H1 (cell line): ENCODE measurements around the gene JAKMIP3. TPM values are rescaled to one million over a fixed set of nuclear protein-coding genes. Genes with fewer than 3 reads are reported as not detected.

Source experiments
- CTCF ChIA-PET: fragments of 300-600 bp; sonication (Branson Sonifier 250); formaldehyde crosslinking; loops from one replicate; lab custom pipeline; 2021; ENCODE audit not compliant: partially characterized antibody; lab: Charles Lee
- POLR2A ChIA-PET: fragments of 300-600 bp; sonication (Branson Sonifier 250); formaldehyde crosslinking; loops from one replicate; lab custom pipeline; 2021; ENCODE audit warnings: inconsistent platforms; ENCODE audit not compliant: partially characterized antibody; lab: Charles Lee
- DNase-seq, 2 experiments: peaks; one replicate each; pipeline versions ENCODE4 v3.0.0 to v3.0.0-alpha.2; 2010 to 2022; ENCODE audit warnings: low spot score in 2 of 2, low read depth in 1 of 2, mixed read lengths in 1 of 2
- FAIRE-seq: peaks from 2 replicates; lab custom pipeline; 2011; peaks lifted over from hg19 to GRCh38; lab: Jason Lieb, UNC
- H2AFZ ChIP-seq: 2 replicates; pipeline ENCODE4 v1.8.1; 2012; ENCODE audit warnings: low read length, inconsistent platforms
- H2AK5ac ChIP-seq: 2 replicates; pipeline ENCODE4 v1.6.1; 2013; ENCODE audit warnings: low read depth, low read length
- H2BK120ac ChIP-seq: replicated peaks from 2 replicates; pipeline ENCODE3; 2013; ENCODE audit warnings: low read depth, low read length, inconsistent platforms
- H2BK12ac ChIP-seq: 2 replicates; pipeline ENCODE4 v1.6.1; 2013; ENCODE audit warnings: low read depth, low read length
- H2BK15ac ChIP-seq: 2 replicates; pipeline ENCODE4 v1.6.1; 2013; ENCODE audit warnings: low read length
- H2BK20ac ChIP-seq: 2 replicates; pipeline ENCODE4 v1.6.1; 2013; ENCODE audit warnings: low read length
- H2BK5ac ChIP-seq: 2 replicates; pipeline ENCODE4 v1.6.1; 2013; ENCODE audit warnings: low read depth, low read length
- H3K14ac ChIP-seq: 2 replicates; pipeline ENCODE4 v1.6.1; 2013; ENCODE audit warnings: inconsistent platforms; ENCODE audit not compliant: insufficient read length
- H3K18ac ChIP-seq: 2 replicates; pipeline ENCODE4 v1.6.1; 2013; ENCODE audit warnings: low read length; ENCODE audit errors: extremely low read depth
- H3K23ac ChIP-seq: 2 replicates; pipeline ENCODE4 v1.6.1; 2013; ENCODE audit warnings: inconsistent platforms; ENCODE audit not compliant: insufficient read length
- H3K23me2 ChIP-seq: 2 replicates; pipeline ENCODE4 v1.6.1; 2013; ENCODE audit warnings: low read depth, low read length
- H3K27ac ChIP-seq: 2 replicates; pipeline ENCODE4 v1.6.1; 2011; ENCODE audit warnings: low read depth, low read length, inconsistent platforms
- H3K27me3 ChIP-seq, 4 experiments: replicated peaks in 1 of 4; 1 replicate in 1 of 4; 2 replicates in 3 of 4; pipeline versions ENCODE4 v1.6.1 to v1.8.1; 2011 to 2013; ENCODE audit warnings: low read length in 3 of 4, mild to moderate bottlenecking in 3 of 4, inconsistent platforms in 2 of 4, mixed read lengths in 2 of 4, moderate library complexity in 1 of 4; ENCODE audit not compliant: control insufficient read depth in 3 of 4, insufficient read depth in 3 of 4; ENCODE audit errors: extremely low read depth in 1 of 4
- H3K36me3 ChIP-seq, 4 experiments: 2 replicates each; pipeline versions ENCODE4 v1.6.1 to v1.8.1; 2011 to 2013; ENCODE audit warnings: mild to moderate bottlenecking in 4 of 4, low read length in 3 of 4, moderate library complexity in 2 of 4, control low read depth in 1 of 4, inconsistent platforms in 1 of 4; ENCODE audit not compliant: insufficient read depth in 4 of 4, control insufficient read depth in 2 of 4
- H3K4ac ChIP-seq: replicated peaks from 2 replicates; pipeline ENCODE3; 2013; ENCODE audit warnings: low read length, low read depth, mixed read lengths, inconsistent platforms; ENCODE audit not compliant: insufficient read length
- H3K4me1 ChIP-seq, 4 experiments: replicated peaks in 1 of 4; 1 replicate in 1 of 4; 2 replicates in 3 of 4; pipeline versions ENCODE4 v1.6.1 to v1.8.1; 2011 to 2013; ENCODE audit warnings: low read length in 3 of 4, inconsistent platforms in 2 of 4, mixed read lengths in 1 of 4; ENCODE audit not compliant: insufficient read depth in 4 of 4, control insufficient read depth in 3 of 4
- H3K4me2 ChIP-seq, 2 experiments: 2 replicates each; pipeline versions ENCODE4 v1.6.1 to v1.8.1; 2011 to 2013; ENCODE audit warnings: low read depth in 2 of 2, low read length in 2 of 2, control low read depth in 1 of 2, inconsistent platforms in 1 of 2, mild to moderate bottlenecking in 1 of 2; ENCODE audit not compliant: insufficient read depth in 1 of 2
- H3K4me3 ChIP-seq, 4 experiments: fragments of 200-600, 300-600 bp in 1 of 4; sonication (generic), shearing (Covaris generic), sonication (Bioruptor Twin) in 1 of 4; 2 replicates each; pipeline versions ENCODE4 v1.5.1 to v1.8.1; 2011 to 2016; ENCODE audit warnings: low read length in 4 of 4, low read depth in 3 of 4, control low read depth in 2 of 4, inconsistent platforms in 2 of 4, mild to moderate bottlenecking in 2 of 4, mixed read lengths in 1 of 4, moderate library complexity in 1 of 4; ENCODE audit not compliant: insufficient read depth in 2 of 4; ENCODE audit errors: extremely low read depth in 1 of 4
- H3K56ac ChIP-seq: replicated peaks from 2 replicates; pipeline ENCODE3; 2013; ENCODE audit warnings: low read depth, mild to moderate bottlenecking, mixed read lengths, low read length, inconsistent platforms; ENCODE audit not compliant: insufficient read length
- H3K79me1 ChIP-seq: 2 replicates; pipeline ENCODE4 v1.6.1; 2013; ENCODE audit warnings: low read depth, low read length, control low read depth
- H3K79me2 ChIP-seq, 2 experiments: 2 replicates each; pipeline versions ENCODE4 v1.6.1 to v1.8.1; 2012 to 2013; ENCODE audit warnings: low read length in 2 of 2, mild to moderate bottlenecking in 2 of 2, inconsistent platforms in 1 of 2; ENCODE audit not compliant: insufficient read depth in 2 of 2, control insufficient read depth in 1 of 2
- H3K9ac ChIP-seq, 4 experiments: replicated peaks in 1 of 4; 1 replicate in 1 of 4; 2 replicates in 3 of 4; pipeline versions ENCODE4 v1.6.1 to v1.8.1; 2011 to 2013; ENCODE audit warnings: low read depth in 3 of 4, low read length in 3 of 4, control low read depth in 2 of 4, mild to moderate bottlenecking in 2 of 4, moderate library complexity in 2 of 4, inconsistent platforms in 1 of 4; ENCODE audit errors: extremely low read depth in 1 of 4
- H3K9me3 ChIP-seq, 2 experiments: 2 replicates each; pipeline versions ENCODE4 v1.6.1 to v1.8.1; 2012 to 2013; ENCODE audit warnings: mild to moderate bottlenecking in 2 of 2, moderate library complexity in 2 of 2, control low read depth in 1 of 2, inconsistent platforms in 1 of 2, low read depth in 1 of 2, low read length in 1 of 2, mixed read lengths in 1 of 2; ENCODE audit not compliant: insufficient read depth in 2 of 2
- H4K20me1 ChIP-seq, 2 experiments: replicated peaks in 1 of 2; 2 replicates each; pipeline versions ENCODE3 to v1.8.1; 2011 to 2013; ENCODE audit warnings: inconsistent platforms in 2 of 2, low read length in 2 of 2, mild to moderate bottlenecking in 1 of 2; ENCODE audit not compliant: insufficient read depth in 2 of 2, control insufficient read depth in 1 of 2
- H4K5ac ChIP-seq: 2 replicates; pipeline ENCODE4 v1.6.1; 2013; ENCODE audit warnings: low read length, low read depth, mixed read lengths, inconsistent platforms; ENCODE audit not compliant: insufficient read length
- H4K8ac ChIP-seq: 2 replicates; pipeline ENCODE4 v1.8.0; 2013; ENCODE audit warnings: mild to moderate bottlenecking, moderate library complexity, low read length, inconsistent platforms; ENCODE audit not compliant: insufficient read depth; ENCODE audit errors: extremely low read depth
- H4K91ac ChIP-seq: replicated peaks from 2 replicates; pipeline ENCODE3; 2013; ENCODE audit warnings: low read length, mixed read lengths, inconsistent platforms; ENCODE audit not compliant: insufficient read length
- EGR1 ChIP-seq: IDR thresholded peaks from 2 replicates; pipeline ENCODE4 v1.6.1; 2011; ENCODE audit warnings: low read depth, low read length, borderline replicate concordance
- SIRT6 ChIP-seq: IDR thresholded peaks from one replicate; pipeline ENCODE4 v1.7.1; 2012; ENCODE audit warnings: low read length, inconsistent platforms
- WGBS, 2 experiments: shearing (Covaris generic) in 1 of 2; methylation state at CpG; one replicate each; pipeline versions ENCODE4 v1.1.6 to v1.1.7; 2013 to 2015; ENCODE audit warnings: low lambda C conversion rate in 2 of 2, mixed read lengths in 2 of 2, inconsistent platforms in 1 of 2, low coverage in 1 of 2, missing lambda C conversion rate in 1 of 2; ENCODE audit not compliant: insufficient replicate concordance in 2 of 2, insufficient coverage in 1 of 2, insufficient read length in 1 of 2; ENCODE audit errors: extremely low coverage in 1 of 2, missing lambda C conversion rate in 1 of 2; 5-methylcytosine and 5-hydroxymethylcytosine counted together
- polyA plus RNA-seq, 7 experiments: library from polyadenylated mRNA; depleted of rRNA in 3 of 7; stranded (reverse) in 5 of 7; unstranded in 2 of 7; fragments of >200 nt in 5 of 7; fragments of 200-250 nt in 2 of 7; gene quantifications; 1 replicate in 5 of 7; 2 replicates in 1 of 7; 4 replicates in 1 of 7; pipeline versions ENCODE4 v1.2.1 to v1.2.3, GENCODE V29; 2011 to 2013; ENCODE audit warnings: missing spikeins in 2 of 7, mixed read lengths in 2 of 7
- total RNA-seq: library from RNA; stranded (reverse); fragmentation: NEBNext Ultra II Directional; extraction: Animal tissue kit (Norgen Biotek cat#: 25700); gene quantifications from 2 replicates; pipeline ENCODE4 v1.2.1, GENCODE V29; 2021

JAKMIP3 gene
- total and polyA plus RNA-seq, 2 of the 8 experiments (the other 6 are each of a cell fraction or from before 2014, with no cell fraction given): 0.83 to 0.91 TPM

- H3K23me2 ChIP-seq: no peaks in the 10 kb centered on the region
- no peak overlapping the region for H4K8ac ChIP-seq
- H3K23ac ChIP-seq: no peak overlapping the region
- H4K91ac ChIP-seq: no peak overlapping the region
- peaks cover 2 to 8% (median 3%) of the 10 kb centered on the region in 4 experiments; a peak in 5 of 7 replicates for H3K4me1 ChIP-seq
- H2AK5ac ChIP-seq: no peak overlapping the region; the same call in 1 of the 2 replicates
- no peak overlapping the region for H3K4me2 ChIP-seq
- no peak for TF ChIP-seq EGR1
- TF ChIP-seq SIRT6: no peak
- peak overlapping the region; percentile 1; the same call in 1 of the 2 replicates for H2BK20ac ChIP-seq
- H2BK120ac ChIP-seq: no peak overlapping the region
- no peak overlapping the region for H3K4ac ChIP-seq
- H3K36me3 ChIP-seq: no peaks in the 10 kb centered on the region
- H2BK12ac ChIP-seq: no peak overlapping the region; the same call in 1 of the 2 replicates
- no peaks in the 10 kb centered on the region for H4K20me1 ChIP-seq
- H3K14ac ChIP-seq: no peak overlapping the region
- no peak overlapping the region for H4K5ac ChIP-seq
- H3K4me3 ChIP-seq: no peak overlapping the region
- H2AFZ ChIP-seq: no peak overlapping the region
- H3K56ac ChIP-seq: no peak overlapping the region
- H2BK15ac ChIP-seq: no peak overlapping the region
- H3K9ac ChIP-seq: no peak overlapping the region
- peaks cover 0 to 8% (median 1%) of the 10 kb centered on the region in 4 experiments; a peak in 3 of 7 replicates for H3K27me3 ChIP-seq
- ChIA-PET POLR2A (interaction anchor here (1.4 to 2.4 kb wide), 3 partner anchors 14 to 43 kb away, joined by 3 to 7 read pairs (median 5); no protein-coding TSS in a partner anchor), CTCF (interaction anchor here (0.6 to 6.0 kb wide), 37 partner anchors 8 to 349 kb away, joined by 3 to 86 read pairs (median 7); partner anchors contain the start of gene JAKMIP3)
- WGBS, 2 experiments: 92% methylated on average over 17 of the region's 18 CpGs; no CpG with 5 or more reads in 1 of the 2 experiments
- no peak overlapping the region for H3K18ac ChIP-seq
- no peak overlapping the region for H3K27ac ChIP-seq
- FAIRE-seq: no peak
- no peaks in the 10 kb centered on the region for H3K79me2 ChIP-seq
- H3K79me1 ChIP-seq: peaks cover 2% of the 10 kb centered on the region; the same call in 1 of the 2 replicates
- no peak for DNase-seq
- no peak overlapping the region for H2BK5ac ChIP-seq
- H3K9me3 ChIP-seq: no peaks in the 10 kb centered on the region; a peak in 1 of 4 replicates
These were observed 43.5 kb upstream of the JAKMIP3 start for GRCh38 chr10:132022241-132022640.
